Measurements from ENCODE around the gene SCRN1. TPM values are rescaled to one million over a fixed set of nuclear protein-coding genes. Genes with fewer than 3 reads are reported as not detected.

The SCRN1 gene
- total RNA-seq, 1 experiment from 2014 or later: 115 TPM

GRCh38 chr7:29890251-29890650, 99.3 kb downstream of the SCRN1 start:
- Histone ChIP-seq H3K4me3 (ENCODE audit: insufficient read depth, low read depth, low read length) (no peak overlapping the region), H3K36me3 (replicated peaks; ENCODE audit: control insufficient read depth, insufficient read depth, low read length) (peaks cover 1% of the 10 kb centered on the region), H3K27me3 (ENCODE audit: control insufficient read depth, insufficient read depth, low read length) (no peaks in the 10 kb centered on the region)
- DNase-seq: no peak

DNA sequence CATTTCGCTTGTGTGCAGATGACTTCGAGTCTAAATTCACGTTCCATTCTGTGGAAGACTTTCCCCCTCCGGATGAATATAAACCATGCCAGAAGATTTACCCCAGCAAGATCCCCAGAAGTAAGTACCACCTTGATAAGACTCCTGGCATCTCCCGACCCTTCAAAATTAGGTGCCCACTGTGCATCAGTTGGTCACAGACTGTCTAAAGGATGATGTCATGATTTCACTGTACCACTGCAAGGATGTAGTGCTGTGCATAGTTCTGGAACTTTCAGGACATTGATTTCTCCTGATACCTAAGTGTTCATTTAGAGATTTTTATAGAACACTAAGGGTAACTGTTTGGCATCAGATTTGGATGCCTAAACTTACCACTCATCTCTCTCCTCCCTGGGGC, 100.3 kb downstream of the SCRN1 start:
- Histone ChIP-seq H3K4me3 (ENCODE audit: insufficient read depth, low read depth, low read length) (no peak overlapping the region), H3K36me3 (replicated peaks; ENCODE audit: control insufficient read depth, insufficient read depth, low read length) (peaks cover 1% of the 10 kb centered on the region), H3K27me3 (ENCODE audit: control insufficient read depth, insufficient read depth, low read length) (no peaks in the 10 kb centered on the region; the same call in 1 of the 2 replicates)
- no peak for DNase-seq

DNA sequence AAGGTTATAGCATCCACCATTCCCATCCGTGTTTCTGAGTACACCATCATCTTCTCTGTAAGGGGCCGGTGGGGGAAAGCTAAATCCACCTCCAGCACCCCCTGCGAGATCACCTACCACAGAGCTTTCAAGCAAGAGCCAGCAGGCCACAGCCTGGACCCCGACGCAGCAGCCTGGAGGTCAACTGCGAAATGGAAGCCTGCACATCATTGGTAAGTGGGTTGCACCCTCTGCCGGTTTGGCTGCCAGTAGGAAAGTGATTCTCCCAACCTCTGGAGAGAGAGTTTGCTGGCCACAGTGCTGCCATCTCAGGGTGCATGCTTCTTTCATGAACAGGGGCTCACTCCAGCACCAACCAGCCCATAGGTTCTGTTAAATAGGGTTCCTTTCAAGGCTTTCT, 101.6 kb downstream of the SCRN1 start:
- Histone ChIP-seq H3K4me3 (ENCODE audit: insufficient read depth, low read depth, low read length) (no peak overlapping the region), H3K36me3 (replicated peaks; ENCODE audit: control insufficient read depth, insufficient read depth, low read length) (peaks cover 1% of the 10 kb centered on the region)

DNA sequence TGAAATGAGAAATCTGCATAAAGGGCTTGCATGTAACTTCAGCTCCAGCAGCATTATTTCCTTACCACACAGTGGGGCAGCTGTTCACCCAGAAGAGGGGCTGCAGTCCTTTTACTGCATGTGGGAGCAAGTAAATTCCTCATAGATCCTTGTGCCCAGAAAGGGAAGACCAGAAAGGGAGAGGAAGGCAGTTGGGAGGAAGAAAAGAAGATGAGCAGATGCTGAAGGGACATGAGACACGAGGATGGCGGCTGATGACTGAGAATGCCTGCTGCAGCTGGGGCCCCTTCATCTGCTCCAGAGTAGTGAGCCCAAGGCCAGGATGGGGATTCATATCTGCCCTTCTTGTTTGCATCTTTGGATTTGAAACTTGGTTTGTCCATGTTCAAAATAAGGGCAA, 102.8 kb downstream of the SCRN1 start:
- no peak overlapping the region for H3K4me3 ChIP-seq (ENCODE audit: insufficient read depth, low read depth, low read length)
- DNase-seq: no peak
- H3K27me3 ChIP-seq (ENCODE audit: control insufficient read depth, insufficient read depth, low read length): no peaks in the 10 kb centered on the region; the same call in 1 of the 2 replicates
- H3K36me3 ChIP-seq (replicated peaks; ENCODE audit: control insufficient read depth, insufficient read depth, low read length): peaks cover 1% of the 10 kb centered on the region

More for the DNA sequence above, 101.6 kb downstream of the SCRN1 start:
- H3K27me3 ChIP-seq (ENCODE audit: control insufficient read depth, insufficient read depth, low read length): no peaks in the 10 kb centered on the region; the same call in 1 of the 2 replicates
- no peak for DNase-seq

DNA sequence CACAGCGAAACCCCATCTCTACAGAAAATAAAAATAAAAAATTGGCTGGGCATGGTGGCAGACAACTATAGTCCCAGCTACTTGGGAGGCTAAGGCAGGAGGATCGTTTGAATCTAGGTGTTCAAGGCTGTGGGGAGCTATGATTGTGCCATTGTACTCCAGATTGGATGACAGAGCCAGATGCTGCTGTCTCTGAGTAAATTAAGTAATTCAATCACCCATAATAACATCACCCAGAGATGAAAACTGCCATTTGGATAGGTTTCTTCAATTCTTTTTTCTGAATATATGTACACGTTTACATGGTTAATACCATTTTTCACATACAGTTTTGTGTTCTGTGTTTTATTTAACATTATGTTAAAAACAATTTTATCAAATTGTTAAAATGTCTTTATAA, 104.0 kb downstream of the SCRN1 start:
- H3K27me3 ChIP-seq (ENCODE audit: control insufficient read depth, insufficient read depth, low read length): no peaks in the 10 kb centered on the region; the same call in 1 of the 2 replicates
- DNase-seq: no peak
- peaks cover 1% of the 10 kb centered on the region; the same call in 1 of the 2 replicates for H3K36me3 ChIP-seq (replicated peaks; ENCODE audit: control insufficient read depth, insufficient read depth, low read length)
- H3K4me3 ChIP-seq (ENCODE audit: insufficient read depth, low read depth, low read length): no peak overlapping the region

- Histone ChIP-seq H3K36me3 (replicated peaks; ENCODE audit: control insufficient read depth, insufficient read depth, low read length) (no peaks in the 10 kb centered on the region), H3K4me3 (ENCODE audit: insufficient read depth, low read depth, low read length) (peak overlapping the region; percentile 30), H3K27me3 (ENCODE audit: control insufficient read depth, insufficient read depth, low read length) (no peaks in the 10 kb centered on the region; the same call in 1 of the 2 replicates)
- DNase-seq: no peak
Measured at GRCh38 chr7:29884399-29885272, 105.0 kb downstream of the SCRN1 start.

GRCh38 chr7:29883462-29884398, 105.9 kb downstream of the SCRN1 start:
- Histone ChIP-seq H3K27me3 (ENCODE audit: control insufficient read depth, insufficient read depth, low read length) (no peaks in the 10 kb centered on the region; the same call in 1 of the 2 replicates), H3K4me3 (ENCODE audit: insufficient read depth, low read depth, low read length) (peak overlapping the region; percentile 30), H3K36me3 (replicated peaks; ENCODE audit: control insufficient read depth, insufficient read depth, low read length) (no peaks in the 10 kb centered on the region)
- peak; percentile 95 for DNase-seq

DNA sequence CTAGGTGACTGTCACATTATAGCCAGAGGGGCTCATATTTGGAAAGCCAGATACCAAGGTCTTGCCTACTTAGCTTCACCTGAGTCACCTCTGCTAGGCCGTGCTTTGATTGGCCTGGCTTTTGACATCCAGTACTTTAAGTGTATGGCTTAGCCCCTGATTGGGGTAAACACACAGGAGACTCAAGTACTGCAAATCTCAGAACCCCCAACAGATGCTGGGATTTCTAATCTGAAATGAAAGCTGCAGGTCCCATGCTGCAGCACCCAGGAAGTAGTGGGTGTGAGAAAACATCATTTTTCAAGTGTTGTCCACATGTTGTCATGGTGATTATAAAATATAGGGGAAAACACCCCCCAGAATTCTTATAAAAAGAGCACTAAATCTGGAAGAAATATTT, 107.1 kb downstream of the SCRN1 start:
- DNase-seq: no peak
- H3K36me3 ChIP-seq (replicated peaks; ENCODE audit: control insufficient read depth, insufficient read depth, low read length): no peaks in the 10 kb centered on the region
- no peak overlapping the region for H3K4me3 ChIP-seq (ENCODE audit: insufficient read depth, low read depth, low read length)
- no peaks in the 10 kb centered on the region; the same call in 1 of the 2 replicates for H3K27me3 ChIP-seq (ENCODE audit: control insufficient read depth, insufficient read depth, low read length)

DNA sequence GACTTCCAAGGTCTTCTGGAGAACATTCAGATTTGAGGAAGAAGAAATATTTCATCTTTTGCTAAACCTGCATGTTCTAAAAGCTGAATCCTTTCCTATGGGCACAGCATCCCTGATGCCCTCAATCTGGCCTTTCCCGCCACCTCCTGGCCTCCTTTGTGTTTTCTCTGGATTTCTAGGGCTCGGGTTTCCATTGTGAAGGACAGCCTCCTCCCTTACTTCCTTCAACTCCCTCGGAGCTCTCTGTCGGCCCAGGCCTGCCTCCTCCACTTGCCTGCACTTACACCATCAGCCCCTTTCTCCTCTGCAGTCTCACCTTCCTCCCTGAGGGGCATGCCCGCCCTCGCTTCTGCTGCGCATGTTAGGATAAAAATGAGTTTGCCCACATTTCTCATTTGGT, 107.9 kb downstream of the SCRN1 start:
- no peaks in the 10 kb centered on the region; the same call in 1 of the 2 replicates for H3K27me3 ChIP-seq (ENCODE audit: control insufficient read depth, insufficient read depth, low read length)
- H3K4me3 ChIP-seq (ENCODE audit: insufficient read depth, low read depth, low read length): no peak overlapping the region
- H3K36me3 ChIP-seq (replicated peaks; ENCODE audit: control insufficient read depth, insufficient read depth, low read length): no peaks in the 10 kb centered on the region
- DNase-seq: peak; percentile 76

DNA sequence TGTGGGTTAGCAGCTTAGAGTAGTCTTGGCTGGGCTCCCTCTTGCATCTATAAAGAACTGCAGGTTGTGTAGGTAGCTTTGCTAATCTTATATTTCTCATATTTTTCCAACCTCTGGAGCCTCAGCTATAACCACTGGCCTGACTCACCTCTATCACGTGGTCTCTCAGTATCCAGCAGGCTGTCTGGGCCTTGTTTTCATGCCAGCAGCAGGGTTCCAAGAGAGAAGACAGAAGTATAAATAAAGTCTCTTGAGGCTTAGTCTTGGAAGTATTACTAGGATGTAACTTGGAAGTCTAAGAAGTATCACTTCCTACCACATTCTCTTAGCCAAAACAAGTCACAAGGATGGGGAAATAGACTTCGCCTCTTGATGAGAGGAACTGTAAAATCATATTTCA, 110.0 kb downstream of the SCRN1 start:
- DNase-seq: no peak
- Histone ChIP-seq H3K4me3 (ENCODE audit: insufficient read depth, low read depth, low read length) (no peak overlapping the region), H3K27me3 (ENCODE audit: control insufficient read depth, insufficient read depth, low read length) (no peaks in the 10 kb centered on the region; the same call in 1 of the 2 replicates), H3K36me3 (replicated peaks; ENCODE audit: control insufficient read depth, insufficient read depth, low read length) (no peaks in the 10 kb centered on the region)

DNA sequence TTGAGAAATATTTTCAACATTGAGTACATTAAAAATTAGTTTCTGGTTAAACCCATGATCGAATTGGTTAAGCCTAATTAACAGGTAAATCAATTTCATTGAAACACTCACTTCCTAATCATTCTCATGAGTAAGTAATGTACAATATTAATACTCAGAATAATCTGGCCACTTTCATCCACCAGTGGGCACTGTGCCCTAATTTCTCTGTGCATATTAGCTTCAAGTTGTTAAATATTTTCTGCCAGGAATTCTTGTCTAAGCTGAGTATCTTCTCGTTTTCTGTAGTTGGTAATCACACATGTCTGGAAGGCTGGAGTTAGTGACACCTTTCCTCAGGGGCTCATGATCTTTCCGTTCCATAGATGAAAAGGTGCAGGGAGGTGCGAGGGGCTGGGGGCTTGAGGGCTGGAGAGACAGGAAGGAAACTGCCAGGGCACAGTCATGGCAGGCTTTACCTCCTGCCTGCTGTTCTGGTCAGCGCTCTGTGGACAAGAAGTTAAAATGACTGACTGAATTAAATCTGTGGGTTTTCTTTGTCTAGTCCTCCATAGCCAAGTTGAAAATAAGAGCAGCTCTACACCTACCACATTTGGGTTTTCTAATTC, 111.4 kb downstream of the SCRN1 start:
- Histone ChIP-seq H3K27me3 (ENCODE audit: control insufficient read depth, insufficient read depth, low read length) (no peaks in the 10 kb centered on the region), H3K4me3 (ENCODE audit: insufficient read depth, low read depth, low read length) (no peak overlapping the region), H3K36me3 (replicated peaks; ENCODE audit: control insufficient read depth, insufficient read depth, low read length) (no peaks in the 10 kb centered on the region)
- DNase-seq: no peak

DNA sequence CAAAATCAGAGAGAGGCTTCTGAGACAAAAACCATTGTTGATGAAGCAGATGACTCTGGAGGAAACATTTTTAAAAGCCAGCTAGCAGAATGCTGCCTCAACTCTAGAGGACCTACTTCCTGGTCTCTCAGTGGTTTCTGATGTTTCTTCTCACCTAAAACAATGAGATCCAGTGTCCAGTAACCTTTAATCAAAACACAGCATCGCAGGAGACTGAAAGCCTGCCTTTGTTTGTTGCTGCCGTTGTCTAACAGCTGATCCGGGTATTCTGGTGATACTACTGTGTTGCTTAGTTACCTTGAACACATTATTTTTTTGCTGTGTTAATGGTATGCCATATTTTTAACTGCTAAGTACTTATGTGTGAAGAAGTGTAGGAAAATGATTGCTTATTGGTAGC, 112.4 kb downstream of the SCRN1 start:
- H3K36me3 ChIP-seq (replicated peaks; ENCODE audit: control insufficient read depth, insufficient read depth, low read length): no peaks in the 10 kb centered on the region
- no peaks in the 10 kb centered on the region for H3K27me3 ChIP-seq (ENCODE audit: control insufficient read depth, insufficient read depth, low read length)
- H3K4me3 ChIP-seq (ENCODE audit: insufficient read depth, low read depth, low read length): no peak overlapping the region
- no peak for DNase-seq

- H3K4me3 ChIP-seq (ENCODE audit: insufficient read depth, low read depth, low read length): no peak overlapping the region
- H3K36me3 ChIP-seq (replicated peaks; ENCODE audit: control insufficient read depth, insufficient read depth, low read length): no peaks in the 10 kb centered on the region
- H3K27me3 ChIP-seq (ENCODE audit: control insufficient read depth, insufficient read depth, low read length): no peaks in the 10 kb centered on the region
- DNase-seq: no peak
Measured at GRCh38 chr7:29875741-29876140, 113.9 kb downstream of the SCRN1 start.

DNA sequence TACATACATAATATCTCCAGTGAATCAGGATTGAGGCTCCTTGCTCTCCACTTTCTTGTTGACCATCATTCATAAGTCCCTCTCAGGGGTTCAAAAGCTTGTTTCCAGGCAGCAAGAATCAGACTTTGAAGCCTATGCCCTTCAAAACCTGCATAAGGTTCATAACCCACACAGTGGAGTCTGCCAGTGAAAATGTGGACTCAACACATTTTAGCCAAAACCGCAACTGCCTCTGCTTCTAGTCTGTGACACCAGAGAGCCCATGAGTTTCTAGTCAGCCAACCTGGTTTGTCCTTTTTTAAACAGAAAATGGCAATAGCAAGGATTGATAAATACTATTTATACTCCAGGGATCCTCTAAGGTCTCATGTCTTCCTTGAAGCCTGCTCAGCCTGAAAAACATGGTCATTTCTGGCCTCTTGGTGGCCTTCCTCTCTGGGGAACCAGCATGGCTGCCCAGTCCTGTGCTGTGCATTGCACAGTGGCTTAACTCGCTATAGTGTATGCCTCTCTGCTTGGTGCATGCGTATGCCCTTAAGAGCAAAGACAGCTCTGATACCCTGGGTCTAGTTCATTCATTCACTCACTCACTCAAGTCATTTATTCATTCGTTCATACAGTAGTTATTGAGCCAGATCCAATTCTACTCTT, 115.8 kb downstream of the SCRN1 start:
- no peaks in the 10 kb centered on the region for H3K27me3 ChIP-seq (ENCODE audit: control insufficient read depth, insufficient read depth, low read length)
- no peak overlapping the region for H3K4me3 ChIP-seq (ENCODE audit: insufficient read depth, low read depth, low read length)
- no peak for DNase-seq
- H3K36me3 ChIP-seq (replicated peaks; ENCODE audit: control insufficient read depth, insufficient read depth, low read length): no peaks in the 10 kb centered on the region

Data from H7 (cell line).